VCaP (cell line): ENCODE data around the gene FXYD4.
A peak's percentile ranks its signal among the peaks of the same experiment; 100 is the strongest.

Source experiments
- H3K27ac ChIP-seq: fragments of 450-650 bp; 2 replicates; pipeline ENCODE4 v1.5.1; 2017
- TF ChIP-seq, protein P1 (sequence below): fragments of 450-650 bp; conservative IDR thresholded peaks from 2 replicates; pipeline ENCODE4 v1.5.1; 2017; ENCODE audit warnings: mild to moderate bottlenecking, moderate library complexity

The FXYD4 gene

DNA sequence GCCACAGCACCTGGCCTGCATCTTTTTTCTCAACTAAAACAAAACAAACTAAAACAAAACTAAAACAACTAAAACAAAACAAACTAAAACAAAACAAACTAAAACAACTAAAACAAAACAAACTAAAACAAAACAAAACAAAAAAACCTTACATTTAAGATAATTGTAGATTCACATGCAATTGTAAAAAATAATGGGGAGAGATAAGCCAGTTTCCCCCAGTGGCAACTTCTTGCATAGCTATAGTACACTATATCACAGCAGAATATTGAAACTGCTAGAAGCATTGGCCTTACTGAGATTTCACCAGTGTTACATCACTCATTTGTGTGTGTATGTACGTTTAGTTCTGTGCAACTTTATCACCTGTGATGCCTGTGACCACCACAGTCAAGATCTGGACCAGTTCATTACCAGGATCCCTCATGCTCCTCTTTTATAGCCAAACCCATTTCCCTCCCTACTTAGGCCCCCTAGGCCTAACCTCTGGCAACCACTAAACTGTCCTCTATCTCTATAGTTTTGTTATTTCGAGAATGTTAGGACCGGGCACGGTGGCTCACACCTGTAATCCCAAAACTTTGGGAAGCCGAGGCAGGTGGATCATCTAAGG lies 9.3 kb downstream of the FXYD4 start:
- no peak overlapping the region; the same call in 1 of the 2 replicates for H3K27ac ChIP-seq
- TF ChIP-seq, protein P1, sequence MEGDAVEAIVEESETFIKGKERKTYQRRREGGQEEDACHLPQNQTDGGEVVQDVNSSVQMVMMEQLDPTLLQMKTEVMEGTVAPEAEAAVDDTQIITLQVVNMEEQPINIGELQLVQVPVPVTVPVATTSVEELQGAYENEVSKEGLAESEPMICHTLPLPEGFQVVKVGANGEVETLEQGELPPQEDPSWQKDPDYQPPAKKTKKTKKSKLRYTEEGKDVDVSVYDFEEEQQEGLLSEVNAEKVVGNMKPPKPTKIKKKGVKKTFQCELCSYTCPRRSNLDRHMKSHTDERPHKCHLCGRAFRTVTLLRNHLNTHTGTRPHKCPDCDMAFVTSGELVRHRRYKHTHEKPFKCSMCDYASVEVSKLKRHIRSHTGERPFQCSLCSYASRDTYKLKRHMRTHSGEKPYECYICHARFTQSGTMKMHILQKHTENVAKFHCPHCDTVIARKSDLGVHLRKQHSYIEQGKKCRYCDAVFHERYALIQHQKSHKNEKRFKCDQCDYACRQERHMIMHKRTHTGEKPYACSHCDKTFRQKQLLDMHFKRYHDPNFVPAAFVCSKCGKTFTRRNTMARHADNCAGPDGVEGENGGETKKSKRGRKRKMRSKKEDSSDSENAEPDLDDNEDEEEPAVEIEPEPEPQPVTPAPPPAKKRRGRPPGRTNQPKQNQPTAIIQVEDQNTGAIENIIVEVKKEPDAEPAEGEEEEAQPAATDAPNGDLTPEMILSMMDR: peak; percentile 32

GRCh38 chr10:43383204-43383971 lies 12.0 kb downstream of the FXYD4 start:
- TF ChIP-seq, protein P1: no peak
- no peak overlapping the region for H3K27ac ChIP-seq

GRCh38 chr10:43384252-43385221 lies 13.1 kb downstream of the FXYD4 start:
- H3K27ac ChIP-seq: no peak overlapping the region
- TF ChIP-seq, protein P1: no peak

DNA sequence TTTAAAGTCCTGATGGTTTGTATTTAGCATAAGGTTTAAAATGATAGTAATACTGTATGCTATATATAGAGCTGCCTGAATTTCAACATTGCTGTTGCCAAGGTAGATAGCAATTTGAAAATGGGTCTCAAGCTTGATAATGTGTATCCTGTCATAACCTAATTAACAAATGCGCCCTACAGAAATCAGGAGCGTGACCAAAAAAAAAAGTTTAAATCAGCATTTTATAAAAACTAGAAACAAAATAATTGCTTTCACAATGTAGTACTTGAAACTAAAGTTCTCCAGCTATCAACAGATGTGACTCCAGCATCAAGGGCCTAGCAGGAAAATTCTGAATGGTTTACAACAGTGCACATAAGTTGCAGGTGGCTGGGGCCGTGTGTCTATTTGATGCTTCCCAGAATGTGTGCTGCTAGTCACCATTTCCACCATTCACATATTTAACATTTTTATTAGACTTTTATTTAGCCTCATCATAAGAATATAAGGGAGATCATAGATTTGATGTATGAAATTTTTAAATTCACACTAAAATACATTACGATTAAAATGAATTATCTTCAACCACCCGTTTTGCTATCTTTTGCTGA lies 14.1 kb downstream of the FXYD4 start:
- TF ChIP-seq, protein P1: no peak
- no peak overlapping the region for H3K27ac ChIP-seq

DNA sequence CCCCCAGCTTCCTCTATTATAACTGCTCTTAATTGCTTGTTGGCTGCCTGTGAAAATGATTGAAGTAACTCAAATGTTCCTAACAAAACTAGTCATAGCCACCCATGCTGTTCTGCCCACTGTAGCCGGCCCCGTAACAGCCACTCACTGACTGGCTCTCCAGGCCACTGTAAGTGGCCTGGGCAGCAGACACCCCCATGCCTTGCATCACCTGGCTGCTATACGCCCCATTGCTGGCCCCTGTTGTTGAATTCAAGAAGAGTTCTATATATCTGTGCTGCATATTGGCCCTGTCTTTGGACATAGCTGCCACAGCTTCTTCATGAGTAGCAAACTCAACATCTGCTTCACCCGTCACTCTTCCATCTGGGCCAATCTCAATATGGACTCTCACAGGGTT lies 15.1 kb downstream of the FXYD4 start:
- TF ChIP-seq, protein P1: no peak
- H3K27ac ChIP-seq: no peak overlapping the region

DNA sequence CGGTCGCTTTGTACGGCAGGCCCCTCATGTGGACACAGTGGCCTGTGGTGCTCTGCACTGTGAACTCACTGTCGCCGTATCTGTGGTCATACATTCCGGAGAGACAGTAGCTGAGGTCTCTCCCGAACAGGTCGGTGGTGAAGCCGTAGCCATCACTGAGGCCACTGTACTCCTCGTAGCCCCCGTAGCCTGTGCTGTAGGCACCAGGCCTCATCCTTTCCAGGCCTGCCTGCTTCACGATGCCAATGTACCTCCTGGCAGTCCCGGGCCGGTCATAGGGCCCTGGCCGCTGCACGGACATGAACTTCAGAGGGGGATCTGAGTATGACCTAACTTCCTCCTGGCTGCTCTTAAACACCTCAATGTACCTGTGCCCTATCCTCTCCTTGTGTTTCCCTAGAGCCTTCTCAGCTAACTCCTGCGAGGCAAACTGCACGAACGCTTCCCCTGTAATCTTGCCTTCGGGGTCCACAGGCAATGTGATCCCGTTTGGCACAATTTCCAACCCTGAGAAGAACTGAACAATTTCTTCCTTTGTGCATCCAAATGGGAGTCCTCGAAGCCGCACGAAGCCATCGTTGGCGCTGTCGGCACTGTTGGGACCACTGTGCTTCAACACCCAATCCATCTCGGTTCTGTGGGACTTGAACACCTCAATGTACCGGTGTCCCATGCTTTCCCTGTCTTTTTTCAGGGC lies 15.7 kb downstream of the FXYD4 start:
- TF ChIP-seq, protein P1: no peak
- H3K27ac ChIP-seq: no peak overlapping the region
